IPS-18c (cell line): ENCODE measurements around the gene VSIG1.
A peak's percentile ranks its signal among the peaks of the same experiment; 100 is the strongest.

Experiments used
- H3K4me3 ChIP-seq: 2 replicates; pipeline ENCODE4 v1.7.0; 2013; ENCODE audit warnings: low read depth, mild to moderate bottlenecking, low read length, moderate library complexity; ENCODE audit not compliant: insufficient read depth
- H3K9me3 ChIP-seq: one replicate; pipeline ENCODE4 v1.6.1; 2013; ENCODE audit warnings: mild to moderate bottlenecking, low read length, moderate library complexity; ENCODE audit not compliant: control insufficient read depth, insufficient read depth

Gene VSIG1

DNA sequence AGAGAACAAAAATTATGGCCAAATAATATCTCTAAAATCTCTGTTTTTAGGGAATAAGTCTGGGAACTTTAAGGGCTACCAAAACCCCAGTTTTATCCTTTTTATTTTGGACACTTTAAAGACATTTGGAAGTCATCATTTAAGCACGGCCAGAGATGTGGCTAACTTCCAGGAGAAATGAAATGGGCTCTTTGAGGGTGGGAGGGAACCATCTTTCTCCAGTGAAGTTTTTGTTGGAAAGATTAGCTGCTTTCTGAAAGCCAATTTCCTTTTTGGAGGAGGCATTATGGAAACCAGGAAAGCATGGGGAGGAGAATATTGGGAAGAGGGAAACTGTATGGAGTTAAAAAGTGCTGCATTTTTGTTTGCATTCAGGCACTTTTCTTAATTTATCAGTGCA is 4.8 kb downstream of the VSIG1 start:
- Histone ChIP-seq H3K9me3 (no peaks in the 10 kb centered on the region), H3K4me3 (no peak overlapping the region)

DNA sequence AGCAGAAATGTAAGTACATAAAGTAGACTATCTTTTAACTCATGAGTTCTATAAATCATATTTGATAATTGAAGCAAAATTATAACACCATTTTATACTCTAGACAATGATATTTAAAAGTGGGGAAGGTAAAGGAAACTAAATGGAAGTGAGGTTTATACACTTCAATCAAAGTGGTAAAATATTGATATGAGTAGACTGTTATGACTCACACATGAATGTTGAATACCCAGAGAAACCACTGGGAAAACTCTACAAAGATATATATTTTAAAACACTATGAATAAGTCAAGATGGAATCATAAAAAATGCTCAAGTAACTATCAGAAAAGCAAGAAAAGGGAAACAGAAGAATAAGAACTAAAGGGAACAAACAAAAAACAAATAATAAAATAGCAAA is 8.4 kb downstream of the VSIG1 start:
- Histone ChIP-seq H3K4me3 (no peak overlapping the region), H3K9me3 (no peaks in the 10 kb centered on the region)

DNA sequence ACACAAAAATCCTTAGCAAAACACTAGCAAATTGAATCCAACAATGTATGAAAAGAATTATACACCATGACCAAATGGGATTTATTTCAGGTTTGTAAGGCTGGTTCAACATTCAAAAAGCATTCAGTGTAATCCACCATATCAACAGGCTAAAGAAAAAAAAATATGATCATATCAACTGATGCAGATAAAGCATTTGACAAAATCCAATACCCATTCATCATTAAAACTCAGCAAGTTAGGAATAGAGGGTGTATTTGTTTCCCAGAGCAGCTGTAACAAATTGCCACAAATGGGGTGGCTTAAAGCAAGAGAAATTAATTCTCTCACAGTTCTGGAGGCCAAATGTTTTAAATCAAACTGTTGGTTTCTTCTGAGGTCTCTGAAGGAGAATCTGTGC is 10.7 kb downstream of the VSIG1 start:
- Histone ChIP-seq H3K9me3 (no peaks in the 10 kb centered on the region), H3K4me3 (no peak overlapping the region)

DNA sequence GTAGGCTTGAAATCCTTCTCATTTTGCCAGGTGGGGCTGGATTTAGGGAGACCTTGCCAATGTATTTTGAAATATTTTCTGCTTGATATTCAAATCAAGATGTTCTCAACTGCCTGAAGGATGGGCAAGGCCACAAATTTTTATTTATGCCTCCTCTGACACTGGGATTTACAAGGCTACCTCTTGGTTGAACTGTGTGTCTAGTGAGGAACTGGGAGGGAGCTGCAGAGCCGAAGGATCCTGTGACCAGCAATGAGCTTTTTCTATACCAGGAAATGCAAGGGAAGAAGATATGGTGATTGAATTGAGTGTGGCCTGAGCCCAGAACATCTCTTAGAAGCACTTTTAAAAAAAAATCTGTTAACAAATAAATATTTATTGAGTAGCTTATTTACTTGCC is 14.9 kb downstream of the VSIG1 start:
- no peaks in the 10 kb centered on the region for H3K9me3 ChIP-seq
- no peak overlapping the region for H3K4me3 ChIP-seq

DNA sequence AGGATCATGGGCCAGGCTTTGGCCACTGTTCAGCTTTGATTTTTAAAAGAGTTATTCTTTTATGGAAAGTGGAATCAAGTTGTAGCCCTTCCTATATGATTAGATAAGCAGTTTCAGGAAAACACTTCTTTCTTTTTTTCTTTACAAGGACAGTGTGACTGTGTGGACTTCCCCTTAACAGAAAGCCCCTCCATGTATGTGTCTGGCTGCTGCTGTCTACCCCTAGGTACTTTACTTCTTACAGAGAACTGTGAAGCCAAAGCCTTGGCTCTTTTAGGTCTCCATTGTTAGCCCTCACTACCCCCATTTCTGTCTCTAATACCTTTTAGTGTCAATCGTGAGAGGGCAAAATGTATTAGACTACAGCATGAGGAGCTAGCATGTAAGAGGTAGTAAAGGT is 19.1 kb downstream of the VSIG1 start:
- Histone ChIP-seq H3K9me3 (no peaks in the 10 kb centered on the region), H3K4me3 (no peak overlapping the region)

DNA sequence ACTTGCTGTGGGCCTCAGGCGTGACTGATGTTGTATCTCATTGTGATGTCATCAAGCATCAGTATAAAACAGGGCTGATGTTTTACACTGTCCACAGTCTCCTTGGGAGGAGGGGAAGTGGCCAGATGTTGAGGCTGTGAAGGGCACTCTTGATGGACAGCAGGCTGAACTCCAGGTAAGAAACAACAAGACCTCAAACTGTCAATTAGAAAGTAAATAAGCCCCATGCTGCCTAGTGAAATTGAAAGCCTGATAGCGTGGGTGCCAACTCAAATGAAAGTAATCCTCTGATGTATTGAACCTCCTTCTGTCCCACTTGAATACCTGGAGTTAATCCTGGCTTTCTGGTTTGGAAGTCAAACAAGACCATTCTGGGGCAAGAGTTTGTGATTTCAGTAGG is 19.7 kb downstream of the VSIG1 start:
- Histone ChIP-seq H3K9me3 (no peaks in the 10 kb centered on the region), H3K4me3 (no peak overlapping the region)

DNA sequence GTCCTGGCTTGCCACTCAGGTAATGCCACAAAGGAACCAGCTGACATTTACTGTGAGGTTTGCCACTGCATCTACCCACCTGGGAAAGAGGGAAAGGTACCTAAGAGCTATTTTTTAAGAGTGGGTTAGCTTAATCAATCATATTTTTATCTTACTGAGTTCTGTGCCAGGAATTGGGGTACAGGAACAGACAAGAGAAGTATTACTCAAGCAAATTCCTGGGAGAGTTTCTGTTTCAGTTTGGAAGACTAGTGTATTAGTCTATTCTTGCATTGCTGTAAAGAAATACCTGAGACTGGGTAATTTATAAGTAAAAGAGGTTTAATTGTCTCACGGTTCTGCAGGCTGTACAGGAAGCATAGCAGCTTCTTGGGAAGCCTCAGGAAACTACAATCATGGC is 23.3 kb downstream of the VSIG1 start:
- Histone ChIP-seq H3K4me3 (no peak overlapping the region), H3K9me3 (no peaks in the 10 kb centered on the region)

DNA sequence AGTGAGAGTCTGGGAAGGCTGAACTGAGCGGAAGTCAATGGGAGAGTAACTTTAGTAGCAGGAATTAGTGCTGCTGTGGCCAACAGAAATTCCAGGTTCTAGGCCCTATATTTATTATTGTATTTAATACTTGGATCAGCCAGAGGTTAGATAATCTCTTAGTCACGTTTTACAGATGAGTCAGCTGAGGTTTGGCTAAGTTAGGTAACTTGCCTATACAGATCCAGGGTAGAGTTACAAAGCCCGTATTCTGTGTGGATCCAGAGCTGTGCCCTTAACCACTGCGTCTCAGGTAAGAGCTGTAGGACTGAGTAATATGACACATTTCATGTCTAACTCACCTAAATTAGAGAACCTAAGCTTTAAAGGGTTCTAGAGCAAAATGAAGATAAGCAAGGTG is 26.0 kb downstream of the VSIG1 start:
- H3K4me3 ChIP-seq = no peak overlapping the region
- H3K9me3 ChIP-seq = no peaks in the 10 kb centered on the region

DNA sequence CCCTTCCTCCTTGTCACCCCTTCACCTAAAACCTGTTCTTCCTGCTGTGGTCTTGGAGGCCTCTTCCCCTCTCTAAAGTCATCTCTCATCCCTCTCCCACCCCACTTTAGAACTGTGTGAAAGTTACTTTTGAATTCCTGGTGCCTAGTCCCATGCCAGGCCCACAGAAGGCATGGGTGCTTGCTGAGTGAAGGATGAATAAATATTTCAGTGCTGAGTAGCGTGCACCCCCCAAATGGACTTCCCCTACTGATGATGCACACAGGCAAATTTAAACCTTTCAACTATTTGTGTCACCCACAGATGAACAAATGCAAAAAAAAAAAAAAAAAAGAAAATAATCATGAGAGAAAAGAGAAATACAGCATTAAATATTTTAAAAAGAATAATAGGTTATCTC is 26.7 kb downstream of the VSIG1 start:
- Histone ChIP-seq H3K4me3 (no peak overlapping the region), H3K9me3 (no peaks in the 10 kb centered on the region)

DNA sequence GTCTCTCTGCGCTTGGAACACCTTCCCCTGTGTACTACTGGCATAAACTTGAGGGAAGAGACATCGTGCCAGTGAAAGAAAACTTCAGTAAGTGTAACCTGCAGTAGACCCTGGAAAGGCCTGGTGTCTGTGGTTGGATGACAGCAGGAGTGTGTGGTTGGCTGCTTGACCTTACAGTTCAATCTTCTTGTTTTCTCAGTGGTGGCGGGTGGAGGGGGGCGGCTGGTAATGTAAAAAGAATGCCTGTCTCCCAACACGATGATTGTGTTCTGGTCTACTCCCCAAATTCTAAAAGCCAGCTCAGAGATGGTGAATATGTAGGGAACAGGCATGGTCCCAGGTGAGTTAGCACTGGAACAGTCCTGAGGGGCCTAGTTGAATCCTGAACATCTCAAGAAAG is 27.9 kb downstream of the VSIG1 start:
- no peak overlapping the region for H3K4me3 ChIP-seq
- no peaks in the 10 kb centered on the region for H3K9me3 ChIP-seq

DNA sequence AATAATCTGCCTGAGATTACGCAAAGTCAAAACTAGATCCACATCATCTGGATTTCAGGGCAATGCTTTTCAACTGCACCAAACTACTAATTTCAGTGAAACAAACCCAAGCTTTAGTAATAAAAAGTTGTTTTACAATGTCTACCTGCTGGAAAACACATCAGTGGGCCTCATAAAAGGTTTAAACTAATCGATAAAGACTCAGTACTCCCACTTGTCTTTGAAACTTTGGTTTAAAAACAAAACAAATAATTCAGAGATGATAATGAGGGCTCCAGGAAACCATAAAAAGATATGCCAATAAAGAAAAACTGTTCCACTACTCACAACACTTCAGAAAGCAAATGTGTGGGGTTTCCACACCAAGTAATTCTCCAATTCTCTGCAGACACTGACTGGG is 36.2 kb downstream of the VSIG1 start:
- no peak overlapping the region for H3K4me3 ChIP-seq
- H3K9me3 ChIP-seq = no peaks in the 10 kb centered on the region

DNA sequence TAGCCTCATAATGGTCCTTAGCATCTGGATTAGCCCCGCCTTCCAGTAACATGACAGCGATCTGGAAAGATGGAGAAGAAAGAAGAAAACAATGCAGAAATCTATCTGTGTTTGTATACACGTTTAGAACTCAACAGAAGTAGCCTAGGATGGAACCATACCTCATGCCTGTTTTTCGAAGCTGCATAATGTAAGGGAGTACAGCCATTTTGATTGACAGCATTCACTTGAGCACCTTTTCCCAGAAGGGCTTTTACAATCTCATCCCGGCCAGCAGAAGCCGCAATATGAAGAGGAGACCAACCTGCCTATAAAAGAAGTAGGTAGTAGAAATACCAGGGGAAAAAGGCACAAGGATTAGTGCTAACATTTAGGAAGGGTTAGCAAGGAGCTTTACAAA is 42.9 kb downstream of the VSIG1 start:
- Histone ChIP-seq H3K9me3 (no peaks in the 10 kb centered on the region), H3K4me3 (no peak overlapping the region)

DNA sequence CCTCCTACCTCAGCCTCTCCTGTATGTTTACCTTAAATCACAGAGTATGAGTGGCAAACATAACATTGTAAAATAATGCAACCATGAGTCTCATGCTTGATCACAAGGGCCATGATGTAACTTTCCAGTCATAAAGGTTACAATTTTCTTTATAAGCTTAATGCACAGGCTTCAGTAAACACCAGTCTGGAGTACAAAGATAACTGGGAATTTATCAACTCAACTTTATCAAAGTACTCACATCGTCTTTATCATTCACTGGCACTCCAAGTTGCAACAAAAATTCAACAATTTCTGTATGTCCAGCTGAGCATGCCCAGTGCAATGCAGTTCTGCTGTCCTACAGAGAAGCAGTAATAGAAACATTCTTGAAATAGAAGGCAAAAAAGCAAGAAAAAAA is 43.6 kb downstream of the VSIG1 start:
- no peaks in the 10 kb centered on the region for H3K9me3 ChIP-seq
- H3K4me3 ChIP-seq = no peak overlapping the region

DNA sequence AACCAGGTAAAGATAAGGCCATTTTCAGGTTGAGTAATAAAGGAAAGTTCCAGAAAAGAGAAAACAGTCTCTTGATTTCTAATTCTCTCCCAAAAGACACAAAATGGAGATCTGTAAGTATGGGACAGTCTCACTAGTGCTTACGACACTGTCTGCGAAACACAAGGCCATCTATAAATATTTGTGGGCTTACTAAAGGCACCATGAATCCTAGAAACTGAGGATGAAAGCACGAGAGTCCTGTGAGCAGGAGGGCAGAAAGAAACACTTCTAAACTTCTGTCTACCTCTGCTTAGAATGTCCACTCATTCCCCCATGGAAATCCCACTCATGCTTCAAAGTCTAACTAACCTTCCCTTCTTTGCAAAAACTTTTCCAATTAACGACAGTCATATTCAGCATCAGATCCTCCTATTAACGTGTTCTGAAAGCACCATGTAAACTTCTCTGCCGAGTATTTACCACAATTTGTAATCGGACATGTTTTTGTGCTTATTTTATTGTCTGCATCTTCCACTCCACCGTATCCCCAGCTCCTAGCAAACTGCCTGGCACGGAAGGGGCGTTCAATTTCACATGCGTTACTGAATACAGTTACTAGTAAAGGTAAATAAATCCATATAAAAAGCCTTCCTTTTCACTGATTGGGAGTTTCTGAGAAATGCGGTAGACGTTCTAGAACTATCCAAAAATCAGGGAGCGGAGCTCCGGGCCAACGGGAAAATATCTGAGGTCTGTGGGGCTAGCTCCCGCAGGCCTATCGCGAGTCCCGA is 45.8 kb downstream of the VSIG1 start:
- H3K4me3 ChIP-seq = peak overlapping the region; percentile 91
- no peaks in the 10 kb centered on the region for H3K9me3 ChIP-seq

DNA sequence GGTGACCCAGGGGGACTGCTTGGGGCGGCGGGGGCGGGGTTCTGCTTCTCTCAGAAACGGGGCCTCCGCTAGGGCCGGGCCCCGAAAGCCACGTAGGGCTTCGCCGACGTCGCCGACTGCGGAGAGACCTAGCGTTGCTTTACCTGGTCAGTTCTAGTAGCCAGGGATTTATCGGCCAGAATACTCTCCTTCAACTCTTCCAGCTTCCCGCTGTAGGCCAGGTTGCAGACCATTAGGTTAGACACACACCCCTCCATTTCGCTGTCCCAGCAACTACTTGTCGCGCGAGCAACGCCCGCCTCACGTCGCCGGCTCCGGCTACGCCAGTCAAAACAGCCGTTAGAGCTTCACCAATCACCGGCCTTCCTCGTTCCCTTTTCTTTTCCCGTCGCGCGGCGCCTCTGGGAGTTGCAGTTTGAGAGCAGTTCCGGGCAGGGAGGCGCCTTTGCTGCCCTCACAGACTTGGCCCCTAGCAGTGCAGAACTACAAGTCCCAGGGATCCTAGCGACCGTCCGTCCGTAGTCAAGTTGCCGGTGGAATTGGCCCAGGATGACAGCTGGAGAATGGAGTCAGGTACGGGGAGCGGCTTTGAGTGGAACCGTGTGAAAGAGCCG is 46.5 kb downstream of the VSIG1 start, which contains the start of the genes ATG4A and PSMD10:
Gene ATG4A (plus strand): TSS at position 515 of the 614 bp plus-strand sequence. CDS start 49 bp downstream, at position 564.
Gene PSMD10 (minus strand): TSS at position 279 of the 614 bp plus-strand sequence. CDS start 22 bp downstream, at position 257.
- peak within 1 kb of the TSS; percentile 91 for H3K4me3 ChIP-seq
- H3K9me3 ChIP-seq = no peaks in the 10 kb centered on the region

DNA sequence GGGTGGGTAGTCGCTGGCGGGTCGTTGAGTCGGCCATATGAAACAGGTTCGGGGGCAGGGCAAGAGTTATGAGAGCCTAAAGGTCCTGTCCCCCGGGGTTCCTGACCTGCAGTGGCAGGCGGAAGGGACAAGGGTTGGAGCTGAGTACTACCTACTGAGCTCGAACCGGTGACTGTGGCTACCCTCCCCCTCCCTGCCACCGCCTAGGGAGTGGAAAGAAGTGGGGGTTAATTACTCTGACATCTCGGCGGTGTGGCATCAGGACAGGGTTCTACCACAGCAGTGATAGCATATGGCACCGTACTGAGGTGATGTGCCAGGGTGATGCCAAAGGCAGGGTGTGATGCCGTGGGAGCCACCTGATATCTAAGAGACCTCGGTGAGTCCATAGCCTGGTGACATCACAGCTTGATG is 47.0 kb downstream of the VSIG1 start:
- Histone ChIP-seq H3K4me3 (peak overlapping the region; percentile 66), H3K9me3 (no peaks in the 10 kb centered on the region)

DNA sequence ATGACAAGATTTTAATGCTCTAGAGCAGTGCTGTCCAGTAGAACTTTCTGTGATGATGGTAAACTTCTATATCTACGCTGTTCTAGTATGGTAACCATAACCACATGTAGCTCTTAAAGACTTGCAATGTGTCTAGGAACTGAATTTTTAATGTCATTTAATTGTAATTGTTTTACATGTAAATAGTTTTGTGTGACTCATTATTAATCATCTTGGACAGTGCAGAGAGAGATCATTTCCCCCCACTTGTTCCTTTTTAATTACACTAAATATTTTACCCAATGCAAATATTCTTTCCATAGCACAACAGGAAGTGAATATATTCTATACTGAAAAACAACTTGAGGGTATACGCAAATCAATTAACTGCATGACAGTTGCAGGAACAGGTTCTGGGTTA is 52.5 kb downstream of the VSIG1 start:
- H3K4me3 ChIP-seq = no peak overlapping the region
- H3K9me3 ChIP-seq = no peaks in the 10 kb centered on the region

DNA sequence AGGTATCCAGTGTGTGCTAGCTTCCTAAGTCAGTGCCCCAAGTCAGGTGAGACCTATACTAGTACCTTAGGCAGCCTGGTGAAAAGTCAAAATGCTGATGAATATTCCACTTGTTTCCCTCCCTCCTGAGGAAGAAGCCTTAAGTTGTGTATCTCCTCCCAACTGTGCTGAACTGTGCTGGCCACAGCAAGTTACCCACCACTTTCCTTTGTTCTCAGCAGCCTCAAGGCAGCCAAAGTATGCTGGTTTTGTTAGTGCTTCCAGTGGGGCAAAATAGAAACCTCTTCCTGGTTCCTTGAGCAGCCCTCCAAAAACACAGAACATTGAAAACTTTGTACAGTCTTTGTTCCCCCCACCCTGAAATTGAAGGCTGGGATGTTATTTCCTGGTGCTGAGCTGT is 60.6 kb downstream of the VSIG1 start:
- Histone ChIP-seq H3K9me3 (no peaks in the 10 kb centered on the region), H3K4me3 (no peak overlapping the region)

DNA sequence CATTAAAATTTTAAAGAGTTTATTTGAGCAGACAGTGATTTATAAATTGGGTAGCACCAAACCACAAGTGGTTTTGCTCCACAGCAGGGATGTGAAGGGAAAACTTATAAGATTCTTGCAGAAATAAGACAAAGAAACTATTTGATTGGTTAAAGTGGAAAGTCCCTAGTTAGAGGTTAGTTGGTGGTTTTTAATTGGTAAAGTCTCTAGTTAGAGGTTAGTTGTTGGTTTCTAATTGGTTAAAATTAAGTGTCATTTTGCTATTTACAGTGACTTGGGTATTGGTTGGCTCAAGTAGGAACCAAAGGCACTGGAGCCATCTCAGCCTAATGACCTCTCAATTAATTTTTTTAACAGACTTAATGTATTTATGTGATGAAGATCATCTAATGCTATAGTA is 69.7 kb downstream of the VSIG1 start:
- Histone ChIP-seq H3K4me3 (no peak overlapping the region), H3K9me3 (no peaks in the 10 kb centered on the region)
